Keratinocyte (primary cell): Measurements from ENCODE around the gene RAB44.

Experiments
- EZH2 ChIP-seq: IDR thresholded peaks from one replicate; pipeline ENCODE4 v1.6.1; 2012; ENCODE audit warnings: inconsistent platforms, mild to moderate bottlenecking, low read length, moderate library complexity
- TF ChIP-seq, protein P1 (sequence below), 3 experiments: IDR thresholded peaks in 1 of 3; conservative IDR thresholded peaks in 1 of 3; optimal IDR thresholded peaks in 1 of 3; 2 replicates in 2 of 3; 3 replicates in 1 of 3; pipeline versions ENCODE3 to v1.5.1; 2011; ENCODE audit warnings: low read length in 3 of 3, mild to moderate bottlenecking in 3 of 3, moderate library complexity in 2 of 3, control low read depth in 1 of 3, inconsistent platforms in 1 of 3; ENCODE audit not compliant: insufficient read depth in 2 of 3; ENCODE audit errors: extremely low read depth in 1 of 3

DNA sequence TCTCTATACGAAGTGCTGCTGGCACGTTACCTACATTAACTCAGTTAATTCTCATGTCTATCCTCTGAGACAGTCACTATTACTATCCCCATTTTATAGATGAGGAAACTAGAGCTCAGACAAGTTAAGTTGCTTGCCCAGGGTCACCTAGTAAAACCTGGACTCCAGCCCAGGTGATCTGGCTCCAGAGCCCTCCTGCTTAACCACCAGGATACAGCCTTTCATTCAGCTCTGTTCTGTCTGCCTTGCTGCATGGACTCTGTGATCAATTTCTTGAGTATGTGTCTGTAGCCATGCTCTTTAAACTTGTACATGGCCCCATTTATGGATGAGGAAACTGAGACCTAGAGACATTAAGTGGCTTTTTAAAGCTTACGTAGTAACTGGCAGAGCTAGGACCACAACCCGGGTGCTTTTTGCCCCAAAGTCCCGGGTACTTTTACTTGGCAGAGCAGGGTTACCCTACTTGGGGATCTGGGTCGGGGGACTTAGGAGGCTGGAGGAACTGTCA, 14.4 kb upstream of the RAB44 start:
- no peak for TF ChIP-seq EZH2
- TF ChIP-seq, protein P1, sequence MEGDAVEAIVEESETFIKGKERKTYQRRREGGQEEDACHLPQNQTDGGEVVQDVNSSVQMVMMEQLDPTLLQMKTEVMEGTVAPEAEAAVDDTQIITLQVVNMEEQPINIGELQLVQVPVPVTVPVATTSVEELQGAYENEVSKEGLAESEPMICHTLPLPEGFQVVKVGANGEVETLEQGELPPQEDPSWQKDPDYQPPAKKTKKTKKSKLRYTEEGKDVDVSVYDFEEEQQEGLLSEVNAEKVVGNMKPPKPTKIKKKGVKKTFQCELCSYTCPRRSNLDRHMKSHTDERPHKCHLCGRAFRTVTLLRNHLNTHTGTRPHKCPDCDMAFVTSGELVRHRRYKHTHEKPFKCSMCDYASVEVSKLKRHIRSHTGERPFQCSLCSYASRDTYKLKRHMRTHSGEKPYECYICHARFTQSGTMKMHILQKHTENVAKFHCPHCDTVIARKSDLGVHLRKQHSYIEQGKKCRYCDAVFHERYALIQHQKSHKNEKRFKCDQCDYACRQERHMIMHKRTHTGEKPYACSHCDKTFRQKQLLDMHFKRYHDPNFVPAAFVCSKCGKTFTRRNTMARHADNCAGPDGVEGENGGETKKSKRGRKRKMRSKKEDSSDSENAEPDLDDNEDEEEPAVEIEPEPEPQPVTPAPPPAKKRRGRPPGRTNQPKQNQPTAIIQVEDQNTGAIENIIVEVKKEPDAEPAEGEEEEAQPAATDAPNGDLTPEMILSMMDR (optimal IDR thresholded peaks at IDR 0.05 in 1 of 3, IDR thresholded peaks at IDR 0.05 in 1 of 3, conservative IDR thresholded peaks at IDR 0.05 in 1 of 3; ENCODE audit: extremely low read depth in 1 of 3, insufficient read depth in 2 of 3, low read length in 3 of 3): no peak
